ENCODE data around the gene KRTAP4-11. TPM values are rescaled to one million over a fixed set of nuclear protein-coding genes. Genes with fewer than 3 reads are reported as not detected.

Gene KRTAP4-11
- polyA plus RNA-seq, 1 of the 3 experiments (the other 2 are of a cell fraction), result not detected

DNA sequence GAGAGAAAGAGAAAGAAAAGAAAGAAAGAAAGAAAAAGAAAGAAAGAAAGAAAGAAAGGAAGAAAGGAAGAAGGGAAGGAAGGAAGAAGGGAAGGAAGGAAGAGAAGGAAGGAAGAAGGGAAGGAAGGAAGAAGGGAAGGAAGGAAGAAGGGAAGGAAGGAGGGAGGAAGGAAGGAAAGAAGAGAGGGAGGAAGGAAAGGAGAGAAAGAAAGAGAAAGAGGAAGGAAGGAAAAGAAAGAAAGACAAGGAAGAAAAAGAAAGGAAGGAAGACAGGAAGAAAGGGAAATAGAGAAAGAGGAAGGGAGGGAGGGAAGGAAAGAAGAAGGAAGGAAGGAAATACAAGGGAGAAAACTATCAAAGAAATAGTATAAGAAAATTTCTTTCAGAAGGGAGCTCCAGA, 41.4 kb downstream of the KRTAP4-11 start:
- Histone ChIP-seq H3K4me1 (ENCODE audit: control insufficient read depth in 1 of 2, insufficient read depth in 2 of 2, low read depth in 1 of 2, low read length in 1 of 2) (no peaks in the 10 kb centered on the region), H3K79me2 (ENCODE audit: insufficient read depth) (no peaks in the 10 kb centered on the region), H3K4me2 (no peak overlapping the region), H3K4me3 (ENCODE audit: low read depth in 2 of 2, low read length in 1 of 2) (no peak overlapping the region), H4K20me1 (ENCODE audit: insufficient read depth) (no peaks in the 10 kb centered on the region), H3K27me3 (ENCODE audit: insufficient read depth) (no peaks in the 10 kb centered on the region), H3K27ac (ENCODE audit: low read depth in 2 of 2, low read length in 1 of 2) (no peak overlapping the region), H3F3A (replicated peaks; ENCODE audit: insufficient read depth) (no peaks in the 10 kb centered on the region), H3K9ac (no peak overlapping the region), H2AFZ (ENCODE audit: low read depth) (no peak overlapping the region), H3K9me2 (no peaks in the 10 kb centered on the region; the same call in 1 of the 2 replicates), H3K9me3 (no peaks in the 10 kb centered on the region), H3K36me3 (replicated peaks in 1 of 2; ENCODE audit: control insufficient read depth in 1 of 2, insufficient read depth in 2 of 2, low read length in 1 of 2) (no peaks in the 10 kb centered on the region)
- no peak for DNase-seq
- ChIA-PET CTCF (no interaction called here), POLR2A (no interaction called here)
- TF ChIP-seq GATA2 (CRISPR knock-in tag; IDR thresholded peaks at IDR 0.05) (no peak), TEAD4 (IDR thresholded peaks at IDR 0.05; ENCODE audit: borderline replicate concordance, insufficient read depth) (no peak), FOXJ3 (CRISPR knock-in tag; IDR thresholded peaks at IDR 0.05) (no peak), RXRA (IDR thresholded peaks at IDR 0.05; ENCODE audit: borderline replicate concordance, low read depth) (no peak), TAF1 (IDR thresholded peaks at IDR 0.05; ENCODE audit: borderline replicate concordance, low read depth, low read length) (no peak), JUND (IDR thresholded peaks at IDR 0.05) (no peak), RCOR1 (IDR thresholded peaks at IDR 0.05; ENCODE audit: low read length) (no peak), MEF2A (IDR thresholded peaks at IDR 0.05; ENCODE audit: borderline replicate concordance, low read depth) (no peak), SIN3A (IDR thresholded peaks at IDR 0.05; ENCODE audit: borderline replicate concordance, low read depth, low read length) (no peak), POLR2AphosphoS5 (IDR thresholded peaks at IDR 0.05; ENCODE audit: low read depth, low read length) (no peak), SMC3 (IDR thresholded peaks at IDR 0.05; ENCODE audit: low read depth, low read length) (no peak)
- TF ChIP-seq, protein P1, sequence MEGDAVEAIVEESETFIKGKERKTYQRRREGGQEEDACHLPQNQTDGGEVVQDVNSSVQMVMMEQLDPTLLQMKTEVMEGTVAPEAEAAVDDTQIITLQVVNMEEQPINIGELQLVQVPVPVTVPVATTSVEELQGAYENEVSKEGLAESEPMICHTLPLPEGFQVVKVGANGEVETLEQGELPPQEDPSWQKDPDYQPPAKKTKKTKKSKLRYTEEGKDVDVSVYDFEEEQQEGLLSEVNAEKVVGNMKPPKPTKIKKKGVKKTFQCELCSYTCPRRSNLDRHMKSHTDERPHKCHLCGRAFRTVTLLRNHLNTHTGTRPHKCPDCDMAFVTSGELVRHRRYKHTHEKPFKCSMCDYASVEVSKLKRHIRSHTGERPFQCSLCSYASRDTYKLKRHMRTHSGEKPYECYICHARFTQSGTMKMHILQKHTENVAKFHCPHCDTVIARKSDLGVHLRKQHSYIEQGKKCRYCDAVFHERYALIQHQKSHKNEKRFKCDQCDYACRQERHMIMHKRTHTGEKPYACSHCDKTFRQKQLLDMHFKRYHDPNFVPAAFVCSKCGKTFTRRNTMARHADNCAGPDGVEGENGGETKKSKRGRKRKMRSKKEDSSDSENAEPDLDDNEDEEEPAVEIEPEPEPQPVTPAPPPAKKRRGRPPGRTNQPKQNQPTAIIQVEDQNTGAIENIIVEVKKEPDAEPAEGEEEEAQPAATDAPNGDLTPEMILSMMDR (IDR thresholded peaks at IDR 0.05), result no peak
- TF ChIP-seq, protein P2, sequence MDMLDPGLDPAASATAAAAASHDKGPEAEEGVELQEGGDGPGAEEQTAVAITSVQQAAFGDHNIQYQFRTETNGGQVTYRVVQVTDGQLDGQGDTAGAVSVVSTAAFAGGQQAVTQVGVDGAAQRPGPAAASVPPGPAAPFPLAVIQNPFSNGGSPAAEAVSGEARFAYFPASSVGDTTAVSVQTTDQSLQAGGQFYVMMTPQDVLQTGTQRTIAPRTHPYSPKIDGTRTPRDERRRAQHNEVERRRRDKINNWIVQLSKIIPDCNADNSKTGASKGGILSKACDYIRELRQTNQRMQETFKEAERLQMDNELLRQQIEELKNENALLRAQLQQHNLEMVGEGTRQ (IDR thresholded peaks at IDR 0.05; ENCODE audit: borderline replicate concordance, low read depth, low read length), result no peak
- TF ChIP-seq, protein P3, sequence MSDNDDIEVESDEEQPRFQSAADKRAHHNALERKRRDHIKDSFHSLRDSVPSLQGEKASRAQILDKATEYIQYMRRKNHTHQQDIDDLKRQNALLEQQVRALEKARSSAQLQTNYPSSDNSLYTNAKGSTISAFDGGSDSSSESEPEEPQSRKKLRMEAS (IDR thresholded peaks at IDR 0.05; ENCODE audit: low read depth), result no peak
- TF ChIP-seq, protein P4, sequence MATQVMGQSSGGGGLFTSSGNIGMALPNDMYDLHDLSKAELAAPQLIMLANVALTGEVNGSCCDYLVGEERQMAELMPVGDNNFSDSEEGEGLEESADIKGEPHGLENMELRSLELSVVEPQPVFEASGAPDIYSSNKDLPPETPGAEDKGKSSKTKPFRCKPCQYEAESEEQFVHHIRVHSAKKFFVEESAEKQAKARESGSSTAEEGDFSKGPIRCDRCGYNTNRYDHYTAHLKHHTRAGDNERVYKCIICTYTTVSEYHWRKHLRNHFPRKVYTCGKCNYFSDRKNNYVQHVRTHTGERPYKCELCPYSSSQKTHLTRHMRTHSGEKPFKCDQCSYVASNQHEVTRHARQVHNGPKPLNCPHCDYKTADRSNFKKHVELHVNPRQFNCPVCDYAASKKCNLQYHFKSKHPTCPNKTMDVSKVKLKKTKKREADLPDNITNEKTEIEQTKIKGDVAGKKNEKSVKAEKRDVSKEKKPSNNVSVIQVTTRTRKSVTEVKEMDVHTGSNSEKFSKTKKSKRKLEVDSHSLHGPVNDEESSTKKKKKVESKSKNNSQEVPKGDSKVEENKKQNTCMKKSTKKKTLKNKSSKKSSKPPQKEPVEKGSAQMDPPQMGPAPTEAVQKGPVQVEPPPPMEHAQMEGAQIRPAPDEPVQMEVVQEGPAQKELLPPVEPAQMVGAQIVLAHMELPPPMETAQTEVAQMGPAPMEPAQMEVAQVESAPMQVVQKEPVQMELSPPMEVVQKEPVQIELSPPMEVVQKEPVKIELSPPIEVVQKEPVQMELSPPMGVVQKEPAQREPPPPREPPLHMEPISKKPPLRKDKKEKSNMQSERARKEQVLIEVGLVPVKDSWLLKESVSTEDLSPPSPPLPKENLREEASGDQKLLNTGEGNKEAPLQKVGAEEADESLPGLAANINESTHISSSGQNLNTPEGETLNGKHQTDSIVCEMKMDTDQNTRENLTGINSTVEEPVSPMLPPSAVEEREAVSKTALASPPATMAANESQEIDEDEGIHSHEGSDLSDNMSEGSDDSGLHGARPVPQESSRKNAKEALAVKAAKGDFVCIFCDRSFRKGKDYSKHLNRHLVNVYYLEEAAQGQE (IDR thresholded peaks at IDR 0.05; ENCODE audit: low read depth, low read length), result no peak
- TF ChIP-seq, protein P5, sequence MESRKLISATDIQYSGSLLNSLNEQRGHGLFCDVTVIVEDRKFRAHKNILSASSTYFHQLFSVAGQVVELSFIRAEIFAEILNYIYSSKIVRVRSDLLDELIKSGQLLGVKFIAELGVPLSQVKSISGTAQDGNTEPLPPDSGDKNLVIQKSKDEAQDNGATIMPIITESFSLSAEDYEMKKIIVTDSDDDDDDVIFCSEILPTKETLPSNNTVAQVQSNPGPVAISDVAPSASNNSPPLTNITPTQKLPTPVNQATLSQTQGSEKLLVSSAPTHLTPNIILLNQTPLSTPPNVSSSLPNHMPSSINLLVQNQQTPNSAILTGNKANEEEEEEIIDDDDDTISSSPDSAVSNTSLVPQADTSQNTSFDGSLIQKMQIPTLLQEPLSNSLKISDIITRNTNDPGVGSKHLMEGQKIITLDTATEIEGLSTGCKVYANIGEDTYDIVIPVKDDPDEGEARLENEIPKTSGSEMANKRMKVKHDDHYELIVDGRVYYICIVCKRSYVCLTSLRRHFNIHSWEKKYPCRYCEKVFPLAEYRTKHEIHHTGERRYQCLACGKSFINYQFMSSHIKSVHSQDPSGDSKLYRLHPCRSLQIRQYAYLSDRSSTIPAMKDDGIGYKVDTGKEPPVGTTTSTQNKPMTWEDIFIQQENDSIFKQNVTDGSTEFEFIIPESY (IDR thresholded peaks at IDR 0.05; ENCODE audit: borderline replicate concordance, low read depth), result no peak

All from SK-N-SH (cell line).